GM12864 (cell line): ENCODE data around the gene SRGAP3.

ENCODE experiments used
- DNase-seq: peaks from one replicate; pipeline ENCODE4 v3.0.0-alpha.2; 2011; ENCODE audit warnings: low read depth
- H3K4me3 ChIP-seq: 2 replicates; pipeline ENCODE4 v1.5.1; 2011; ENCODE audit warnings: mild to moderate bottlenecking, low read depth, low read length, control low read depth
- CTCF ChIP-seq: IDR thresholded peaks from 2 replicates; pipeline ENCODE4 v1.5.1; 2011; ENCODE audit warnings: low read depth, mild to moderate bottlenecking, moderate library complexity, low read length, control low read depth, inconsistent platforms; ENCODE audit errors: missing control alignments

The SRGAP3 gene

GRCh38 chr3:8985876-8986275 is 263.6 kb downstream of the SRGAP3 start:
- no peak for DNase-seq
- no peak overlapping the region for H3K4me3 ChIP-seq
- no peak for TF ChIP-seq CTCF

GRCh38 chr3:8985411-8985831 is 264.0 kb downstream of the SRGAP3 start:
- H3K4me3 ChIP-seq = no peak overlapping the region
- no peak for DNase-seq
- TF ChIP-seq CTCF = no peak

- no peak overlapping the region for H3K4me3 ChIP-seq
- TF ChIP-seq CTCF = no peak
- DNase-seq = no peak
These were observed 264.9 kb downstream of the SRGAP3 start for GRCh38 chr3:8984526-8984925.

GRCh38 chr3:8984081-8984480 is 265.4 kb downstream of the SRGAP3 start:
- no peak overlapping the region for H3K4me3 ChIP-seq
- no peak for TF ChIP-seq CTCF
- no peak for DNase-seq

- no peak overlapping the region for H3K4me3 ChIP-seq
- TF ChIP-seq CTCF = no peak
- no peak for DNase-seq
These were observed 265.9 kb downstream of the SRGAP3 start for GRCh38 chr3:8983591-8983990.

- H3K4me3 ChIP-seq = no peak overlapping the region
- TF ChIP-seq CTCF = no peak
- no peak for DNase-seq
These were observed 266.4 kb downstream of the SRGAP3 start for GRCh38 chr3:8983026-8983425.

GRCh38 chr3:8982509-8982908 is 266.9 kb downstream of the SRGAP3 start:
- no peak for TF ChIP-seq CTCF
- H3K4me3 ChIP-seq = no peak overlapping the region
- no peak for DNase-seq
